ENCODE data around the gene CCDC13. TPM values are rescaled to one million over a fixed set of nuclear protein-coding genes. Genes with fewer than 3 reads are reported as not detected.

CCDC13 gene
- polyA plus RNA-seq, 2 of the 4 experiments (the other 2 are of a cell fraction): 0.41 to 0.47 TPM

GRCh38 chr3:42742259-42742658 lies 30.8 kb downstream of the CCDC13 start (continued):
- TF ChIP-seq ESRRA (IDR thresholded peaks at IDR 0.05; ENCODE audit: borderline replicate concordance, low read length) (no peak), EHMT2 (IDR thresholded peaks at IDR 0.05; ENCODE audit: low read depth) (no peak), RNF2 (IDR thresholded peaks at IDR 0.05; ENCODE audit: borderline replicate concordance, low read depth) (no peak)

- no peak overlapping the region for H3K27ac ChIP-seq
- H3K4me1 ChIP-seq: no peaks in the 10 kb centered on the region
- TF ChIP-seq ZSCAN20 (CRISPR knock-in tag; IDR thresholded peaks at IDR 0.05) (no peak), SREBF2 (IDR thresholded peaks at IDR 0.05) (no peak), REST (IDR thresholded peaks at IDR 0.05) (no peak), USF2 (IDR thresholded peaks at IDR 0.05) (no peak), CHD2 (IDR thresholded peaks at IDR 0.05; ENCODE audit: low read length, partially characterized antibody) (no peak)
- no peak for FAIRE-seq
- no peak for ATAC-seq
- H3K4me3 ChIP-seq: no peak overlapping the region
- no peak for DNase-seq (ENCODE audit: low read depth in 1 of 2, low spot score in 1 of 2)
- POLR2A ChIA-PET: no interaction called here
- WGBS (ENCODE audit: missing lambda C conversion rate): 53% methylated on average over 3 of the region's 3 CpGs
- CTCF ChIA-PET: interaction anchor here (1.2 to 7.2 kb wide), 3 partner anchors 8 to 14 kb away, joined by 3 to 44 read pairs (median 8); no protein-coding TSS in a partner anchor
- H3K4me2 ChIP-seq: no peak overlapping the region
- H3K9me3 ChIP-seq: no peaks in the 10 kb centered on the region
Observed at GRCh38 chr3:42741796-42742195, 31.3 kb downstream of the CCDC13 start.

- Histone ChIP-seq H3K9me3 (no peaks in the 10 kb centered on the region), H3K27ac (no peak overlapping the region), H3K4me3 (no peak overlapping the region), H3K4me1 (no peaks in the 10 kb centered on the region), H3K4me2 (no peak overlapping the region)
- TF ChIP-seq FOSB (CRISPR knock-in tag; IDR thresholded peaks at IDR 0.05): no peak
- no peak for TF ChIP-seq CBX8 (IDR thresholded peaks at IDR 0.05)
- TF ChIP-seq ELK1 (IDR thresholded peaks at IDR 0.05; ENCODE audit: low read depth, low read length): no peak
- no peak for TF ChIP-seq EHMT2 (IDR thresholded peaks at IDR 0.05; ENCODE audit: low read depth)
- TF ChIP-seq PHF8 (IDR thresholded peaks at IDR 0.05; ENCODE audit: borderline replicate concordance, low read depth): no peak
- TF ChIP-seq HEYL (CRISPR knock-in tag; IDR thresholded peaks at IDR 0.05): no peak
- TF ChIP-seq NPAS2 (CRISPR knock-in tag; IDR thresholded peaks at IDR 0.05; ENCODE audit: borderline replicate concordance): no peak
- TF ChIP-seq HMGXB4 (CRISPR knock-in tag; IDR thresholded peaks at IDR 0.05; ENCODE audit: borderline replicate concordance): no peak
- no peak for TF ChIP-seq SREBF2 (IDR thresholded peaks at IDR 0.05)
- TF ChIP-seq RAD21 (conservative IDR thresholded peaks at IDR 0.05 in 1 of 2, IDR thresholded peaks at IDR 0.05 in 1 of 2): no peak
- no peak for TF ChIP-seq ZNF302 (CRISPR knock-in tag; IDR thresholded peaks at IDR 0.05)
- TF ChIP-seq JUN (IDR thresholded peaks at IDR 0.05): no peak
- no peak for TF ChIP-seq NR3C1 (IDR thresholded peaks at IDR 0.05)
- TF ChIP-seq CEBPB (IDR thresholded peaks at IDR 0.05): no peak
- no peak for TF ChIP-seq MAX (IDR thresholded peaks at IDR 0.05)
- no peak for TF ChIP-seq CHD4 (IDR thresholded peaks at IDR 0.05; ENCODE audit: borderline replicate concordance)
- TF ChIP-seq EP300 (IDR thresholded peaks at IDR 0.05): no peak
- 39% methylated on average over 5 of the region's 12 CpGs for WGBS (ENCODE audit: missing lambda C conversion rate)
- ATAC-seq (no peak), DNase-seq (ENCODE audit: low read depth in 1 of 2, low spot score in 1 of 2) (no peak), FAIRE-seq (no peak)
- ChIA-PET POLR2A (no interaction called here), CTCF (interaction anchor here (0.6 to 2.5 kb wide), 2 partner anchors 10 to 200 kb away, joined by 3 to 8 read pairs; no protein-coding TSS in a partner anchor)
Observed at GRCh38 chr3:42739401-42740158, 33.5 kb downstream of the CCDC13 start.

Measured in A549 (cell line).